Suprapubic skin (tissue), 3 donors: ENCODE data around the gene PLA2G2D.

Source experiments
- EP300 ChIP-seq: sonication (generic); formaldehyde crosslinking; IDR thresholded peaks from one replicate; pipeline ENCODE4 v1.6.1; 2017; ENCODE audit warnings: antibody characterized with exemption
- TF ChIP-seq, protein P1 (sequence below), 2 donors: fragments of 200-600 bp in 1 of 2; fragments of 450-650 bp in 1 of 2; sonication (generic) in 1 of 2; IDR thresholded peaks; one replicate each; pipeline ENCODE4 v1.5.1; 2016 to 2019; ENCODE audit warnings: antibody characterized with exemption in 2 of 2, mild to moderate bottlenecking in 1 of 2, moderate library complexity in 1 of 2

DNA sequence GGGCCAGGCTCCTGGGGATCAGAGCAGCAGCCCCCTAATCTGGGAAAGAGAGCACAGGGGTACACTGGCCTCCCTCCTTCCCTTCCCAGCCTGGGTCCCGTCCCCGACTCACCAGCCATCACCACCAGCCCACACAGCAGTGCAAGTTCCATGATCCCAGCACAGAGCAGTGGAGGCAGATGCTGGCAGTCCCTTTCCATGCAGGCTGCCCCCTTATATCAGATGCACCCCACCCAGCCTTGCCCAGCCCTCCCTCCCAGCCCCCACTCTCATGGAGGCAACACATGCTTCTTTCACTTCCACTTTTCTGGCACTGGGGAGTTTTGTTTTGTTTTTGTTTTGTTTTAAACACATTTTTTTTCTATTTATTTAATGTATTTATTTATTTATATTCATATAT, at the start of gene PLA2G2D:
- TF ChIP-seq, protein P1, sequence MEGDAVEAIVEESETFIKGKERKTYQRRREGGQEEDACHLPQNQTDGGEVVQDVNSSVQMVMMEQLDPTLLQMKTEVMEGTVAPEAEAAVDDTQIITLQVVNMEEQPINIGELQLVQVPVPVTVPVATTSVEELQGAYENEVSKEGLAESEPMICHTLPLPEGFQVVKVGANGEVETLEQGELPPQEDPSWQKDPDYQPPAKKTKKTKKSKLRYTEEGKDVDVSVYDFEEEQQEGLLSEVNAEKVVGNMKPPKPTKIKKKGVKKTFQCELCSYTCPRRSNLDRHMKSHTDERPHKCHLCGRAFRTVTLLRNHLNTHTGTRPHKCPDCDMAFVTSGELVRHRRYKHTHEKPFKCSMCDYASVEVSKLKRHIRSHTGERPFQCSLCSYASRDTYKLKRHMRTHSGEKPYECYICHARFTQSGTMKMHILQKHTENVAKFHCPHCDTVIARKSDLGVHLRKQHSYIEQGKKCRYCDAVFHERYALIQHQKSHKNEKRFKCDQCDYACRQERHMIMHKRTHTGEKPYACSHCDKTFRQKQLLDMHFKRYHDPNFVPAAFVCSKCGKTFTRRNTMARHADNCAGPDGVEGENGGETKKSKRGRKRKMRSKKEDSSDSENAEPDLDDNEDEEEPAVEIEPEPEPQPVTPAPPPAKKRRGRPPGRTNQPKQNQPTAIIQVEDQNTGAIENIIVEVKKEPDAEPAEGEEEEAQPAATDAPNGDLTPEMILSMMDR (IDR thresholded peaks at IDR 0.05): no peak
- no peak for TF ChIP-seq EP300
